H1 (cell line): ENCODE results near the gene ASCC1. TPM values are rescaled to one million over a fixed set of nuclear protein-coding genes. Genes with fewer than 3 reads are reported as not detected.

Experiments
- CTCF ChIA-PET: fragments of 300-600 bp; sonication (Branson Sonifier 250); formaldehyde crosslinking; loops from one replicate; lab custom pipeline; 2021; ENCODE audit not compliant: partially characterized antibody; lab: Charles Lee
- POLR2A ChIA-PET: fragments of 300-600 bp; sonication (Branson Sonifier 250); formaldehyde crosslinking; loops from one replicate; lab custom pipeline; 2021; ENCODE audit warnings: inconsistent platforms; ENCODE audit not compliant: partially characterized antibody; lab: Charles Lee
- DNase-seq, 2 experiments: peaks; one replicate each; pipeline versions ENCODE4 v3.0.0 to v3.0.0-alpha.2; 2010 to 2022; ENCODE audit warnings: low spot score in 2 of 2, low read depth in 1 of 2, mixed read lengths in 1 of 2
- FAIRE-seq: peaks from 2 replicates; lab custom pipeline; 2011; peaks lifted over from hg19 to GRCh38; lab: Jason Lieb, UNC
- H2AFZ ChIP-seq: 2 replicates; pipeline ENCODE4 v1.8.1; 2012; ENCODE audit warnings: low read length, inconsistent platforms
- H2AK5ac ChIP-seq: 2 replicates; pipeline ENCODE4 v1.6.1; 2013; ENCODE audit warnings: low read depth, low read length
- H2BK120ac ChIP-seq: replicated peaks from 2 replicates; pipeline ENCODE3; 2013; ENCODE audit warnings: low read depth, low read length, inconsistent platforms
- H2BK12ac ChIP-seq: 2 replicates; pipeline ENCODE4 v1.6.1; 2013; ENCODE audit warnings: low read depth, low read length
- H2BK15ac ChIP-seq: 2 replicates; pipeline ENCODE4 v1.6.1; 2013; ENCODE audit warnings: low read length
- H2BK20ac ChIP-seq: 2 replicates; pipeline ENCODE4 v1.6.1; 2013; ENCODE audit warnings: low read length
- H2BK5ac ChIP-seq: 2 replicates; pipeline ENCODE4 v1.6.1; 2013; ENCODE audit warnings: low read depth, low read length
- H3K14ac ChIP-seq: 2 replicates; pipeline ENCODE4 v1.6.1; 2013; ENCODE audit warnings: inconsistent platforms; ENCODE audit not compliant: insufficient read length
- H3K18ac ChIP-seq: 2 replicates; pipeline ENCODE4 v1.6.1; 2013; ENCODE audit warnings: low read length; ENCODE audit errors: extremely low read depth
- H3K23ac ChIP-seq: 2 replicates; pipeline ENCODE4 v1.6.1; 2013; ENCODE audit warnings: inconsistent platforms; ENCODE audit not compliant: insufficient read length
- H3K23me2 ChIP-seq: 2 replicates; pipeline ENCODE4 v1.6.1; 2013; ENCODE audit warnings: low read depth, low read length
- H3K27ac ChIP-seq: 2 replicates; pipeline ENCODE4 v1.6.1; 2011; ENCODE audit warnings: low read depth, low read length, inconsistent platforms
- H3K27me3 ChIP-seq, 4 experiments: replicated peaks in 1 of 4; 1 replicate in 1 of 4; 2 replicates in 3 of 4; pipeline versions ENCODE4 v1.6.1 to v1.8.1; 2011 to 2013; ENCODE audit warnings: low read length in 3 of 4, mild to moderate bottlenecking in 3 of 4, inconsistent platforms in 2 of 4, mixed read lengths in 2 of 4, moderate library complexity in 1 of 4; ENCODE audit not compliant: control insufficient read depth in 3 of 4, insufficient read depth in 3 of 4; ENCODE audit errors: extremely low read depth in 1 of 4
- H3K36me3 ChIP-seq, 4 experiments: 2 replicates each; pipeline versions ENCODE4 v1.6.1 to v1.8.1; 2011 to 2013; ENCODE audit warnings: mild to moderate bottlenecking in 4 of 4, low read length in 3 of 4, moderate library complexity in 2 of 4, control low read depth in 1 of 4, inconsistent platforms in 1 of 4; ENCODE audit not compliant: insufficient read depth in 4 of 4, control insufficient read depth in 2 of 4
- H3K4ac ChIP-seq: replicated peaks from 2 replicates; pipeline ENCODE3; 2013; ENCODE audit warnings: low read length, low read depth, mixed read lengths, inconsistent platforms; ENCODE audit not compliant: insufficient read length
- H3K4me1 ChIP-seq, 4 experiments: replicated peaks in 1 of 4; 1 replicate in 1 of 4; 2 replicates in 3 of 4; pipeline versions ENCODE4 v1.6.1 to v1.8.1; 2011 to 2013; ENCODE audit warnings: low read length in 3 of 4, inconsistent platforms in 2 of 4, mixed read lengths in 1 of 4; ENCODE audit not compliant: insufficient read depth in 4 of 4, control insufficient read depth in 3 of 4
- H3K4me2 ChIP-seq, 2 experiments: 2 replicates each; pipeline versions ENCODE4 v1.6.1 to v1.8.1; 2011 to 2013; ENCODE audit warnings: low read depth in 2 of 2, low read length in 2 of 2, control low read depth in 1 of 2, inconsistent platforms in 1 of 2, mild to moderate bottlenecking in 1 of 2; ENCODE audit not compliant: insufficient read depth in 1 of 2
- H3K4me3 ChIP-seq, 4 experiments: fragments of 200-600, 300-600 bp in 1 of 4; sonication (generic), shearing (Covaris generic), sonication (Bioruptor Twin) in 1 of 4; 2 replicates each; pipeline versions ENCODE4 v1.5.1 to v1.8.1; 2011 to 2016; ENCODE audit warnings: low read length in 4 of 4, low read depth in 3 of 4, control low read depth in 2 of 4, inconsistent platforms in 2 of 4, mild to moderate bottlenecking in 2 of 4, mixed read lengths in 1 of 4, moderate library complexity in 1 of 4; ENCODE audit not compliant: insufficient read depth in 2 of 4; ENCODE audit errors: extremely low read depth in 1 of 4
- H3K56ac ChIP-seq: replicated peaks from 2 replicates; pipeline ENCODE3; 2013; ENCODE audit warnings: low read depth, mild to moderate bottlenecking, mixed read lengths, low read length, inconsistent platforms; ENCODE audit not compliant: insufficient read length
- H3K79me1 ChIP-seq: 2 replicates; pipeline ENCODE4 v1.6.1; 2013; ENCODE audit warnings: low read depth, low read length, control low read depth
- H3K79me2 ChIP-seq, 2 experiments: 2 replicates each; pipeline versions ENCODE4 v1.6.1 to v1.8.1; 2012 to 2013; ENCODE audit warnings: low read length in 2 of 2, mild to moderate bottlenecking in 2 of 2, inconsistent platforms in 1 of 2; ENCODE audit not compliant: insufficient read depth in 2 of 2, control insufficient read depth in 1 of 2
- H3K9ac ChIP-seq, 4 experiments: replicated peaks in 1 of 4; 1 replicate in 1 of 4; 2 replicates in 3 of 4; pipeline versions ENCODE4 v1.6.1 to v1.8.1; 2011 to 2013; ENCODE audit warnings: low read depth in 3 of 4, low read length in 3 of 4, control low read depth in 2 of 4, mild to moderate bottlenecking in 2 of 4, moderate library complexity in 2 of 4, inconsistent platforms in 1 of 4; ENCODE audit errors: extremely low read depth in 1 of 4
- H3K9me3 ChIP-seq, 2 experiments: 2 replicates each; pipeline versions ENCODE4 v1.6.1 to v1.8.1; 2012 to 2013; ENCODE audit warnings: mild to moderate bottlenecking in 2 of 2, moderate library complexity in 2 of 2, control low read depth in 1 of 2, inconsistent platforms in 1 of 2, low read depth in 1 of 2, low read length in 1 of 2, mixed read lengths in 1 of 2; ENCODE audit not compliant: insufficient read depth in 2 of 2
- H4K20me1 ChIP-seq, 2 experiments: replicated peaks in 1 of 2; 2 replicates each; pipeline versions ENCODE3 to v1.8.1; 2011 to 2013; ENCODE audit warnings: inconsistent platforms in 2 of 2, low read length in 2 of 2, mild to moderate bottlenecking in 1 of 2; ENCODE audit not compliant: insufficient read depth in 2 of 2, control insufficient read depth in 1 of 2
- H4K5ac ChIP-seq: 2 replicates; pipeline ENCODE4 v1.6.1; 2013; ENCODE audit warnings: low read length, low read depth, mixed read lengths, inconsistent platforms; ENCODE audit not compliant: insufficient read length
- H4K8ac ChIP-seq: 2 replicates; pipeline ENCODE4 v1.8.0; 2013; ENCODE audit warnings: mild to moderate bottlenecking, moderate library complexity, low read length, inconsistent platforms; ENCODE audit not compliant: insufficient read depth; ENCODE audit errors: extremely low read depth
- H4K91ac ChIP-seq: replicated peaks from 2 replicates; pipeline ENCODE3; 2013; ENCODE audit warnings: low read length, mixed read lengths, inconsistent platforms; ENCODE audit not compliant: insufficient read length
- HDAC2 ChIP-seq, 2 experiments: fragments of 300-600 bp in 1 of 2; sonication (generic) in 1 of 2; IDR thresholded peaks; 2 replicates each; pipeline ENCODE4 v1.6.1; 2011 to 2012; ENCODE audit warnings: low read depth in 2 of 2, low read length in 2 of 2, mild to moderate bottlenecking in 2 of 2, moderate library complexity in 2 of 2, borderline replicate concordance in 1 of 2, inconsistent platforms in 1 of 2
- SIN3A ChIP-seq, 2 experiments: IDR thresholded peaks in 1 of 2; conservative IDR thresholded peaks in 1 of 2; 2 replicates each; pipeline ENCODE4 v1.6.1; 2011 to 2012; ENCODE audit warnings: low read length in 2 of 2, improper control_type of control experiment in 1 of 2, low read depth in 1 of 2, mild to moderate bottlenecking in 1 of 2
- SIX5 ChIP-seq: IDR thresholded peaks from 2 replicates; pipeline ENCODE4 v1.6.1; 2011; ENCODE audit warnings: mild to moderate bottlenecking, low read depth, low read length
- WGBS, 2 experiments: shearing (Covaris generic) in 1 of 2; methylation state at CpG; one replicate each; pipeline versions ENCODE4 v1.1.6 to v1.1.7; 2013 to 2015; ENCODE audit warnings: low lambda C conversion rate in 2 of 2, mixed read lengths in 2 of 2, inconsistent platforms in 1 of 2, low coverage in 1 of 2, missing lambda C conversion rate in 1 of 2; ENCODE audit not compliant: insufficient replicate concordance in 2 of 2, insufficient coverage in 1 of 2, insufficient read length in 1 of 2; ENCODE audit errors: extremely low coverage in 1 of 2, missing lambda C conversion rate in 1 of 2; 5-methylcytosine and 5-hydroxymethylcytosine counted together
- long read RNA-seq, 2 experiments: library from RNA in 1 of 2; library from capped mRNA in 1 of 2; stranded (forward); transcript quantifications; one replicate each; pipeline ENCODE4 v2.0.0, GENCODE V29; 2021; ENCODE audit warnings: inconsistent platforms in 1 of 2
- polyA minus RNA-seq, 3 experiments: library from RNA; depleted of rRNA, polyadenylated mRNA; stranded (reverse); fragments of >200 nt; gene quantifications; 1 replicate in 2 of 3; 2 replicates in 1 of 3; pipeline ENCODE4 v1.2.3, GENCODE V29; 2011
- polyA plus RNA-seq, 7 experiments: library from polyadenylated mRNA; depleted of rRNA in 3 of 7; stranded (reverse) in 5 of 7; unstranded in 2 of 7; fragments of >200 nt in 5 of 7; fragments of 200-250 nt in 2 of 7; gene quantifications; 1 replicate in 5 of 7; 2 replicates in 1 of 7; 4 replicates in 1 of 7; pipeline versions ENCODE4 v1.2.1 to v1.2.3, GENCODE V29; 2011 to 2013; ENCODE audit warnings: missing spikeins in 2 of 7, mixed read lengths in 2 of 7
- total RNA-seq: library from RNA; stranded (reverse); fragmentation: NEBNext Ultra II Directional; extraction: Animal tissue kit (Norgen Biotek cat#: 25700); gene quantifications from 2 replicates; pipeline ENCODE4 v1.2.1, GENCODE V29; 2021
- TF ChIP-seq, protein P1 (sequence below): IDR thresholded peaks from 2 replicates; pipeline ENCODE4 v1.6.1; 2011; ENCODE audit warnings: low read length, improper control_type of control experiment

The ASCC1 gene
- total RNA-seq: 30.2 and 35.8 TPM in 2 replicates
- polyA plus RNA-seq (2011; rRNA removed): 13.7 and 25.6 TPM in 2 replicates
- polyA plus RNA-seq (2011; cell fraction: cytosol; rRNA removed): 21.2 TPM
- 8.3 TPM for polyA plus RNA-seq (2011; cell fraction: nucleus; rRNA removed)
- polyA plus RNA-seq (2012, experiment 1 of 2): 27.9 to 42.2 TPM (median 30.6 TPM) in 4 replicates
- 4.2 TPM for polyA plus RNA-seq (2012, experiment 2 of 2)
- 31.2 TPM for polyA plus RNA-seq (2013, experiment 1 of 2)
- polyA plus RNA-seq (2013, experiment 2 of 2): 32.0 TPM
- polyA minus RNA-seq (2011; rRNA and poly(A)+ RNA removed): 28.0 and 35.9 TPM in 2 replicates
- polyA minus RNA-seq (2011; cell fraction: cytosol; rRNA and poly(A)+ RNA removed): 22.5 TPM
- polyA minus RNA-seq (2011; cell fraction: nucleus; rRNA and poly(A)+ RNA removed): 27.0 TPM
- long read RNA-seq, experiment 1, transcript ASCC1-202 (10 exons, 2,002 nt): major isoform, 5 of 37 reads
- long read RNA-seq, experiment 1, partial matches to known transcripts: 17 of 37 reads
- long read RNA-seq, experiment 1, other reads (novel, unspliced or antisense): 14 of 37 reads
- long read RNA-seq, experiment 2, transcript ASCC1-202 (10 exons, 2,002 nt): major isoform, 9 of 19 reads
- long read RNA-seq, experiment 2, partial matches to known transcripts: 1 of 19 reads
- long read RNA-seq, experiment 2, other reads (novel, unspliced or antisense): 8 of 19 reads

GRCh38 chr10:72215611-72216549 lies at the start of gene ASCC1, which contains the start of gene ANAPC16:
ASCC1 (minus strand) TSS chr10:72216276; CDS start chr10:72213298, 2,978 bp downstream.
ANAPC16 (plus strand) TSS chr10:72216012; CDS start chr10:72223915, 7,903 bp downstream.
- H4K8ac ChIP-seq: peak within 1 kb of the TSS; percentile 100; the same call in 1 of the 2 replicates
- peaks cover 2% of the 10 kb centered on the region; the same call in 1 of the 2 replicates for H3K23me2 ChIP-seq
- H2BK20ac ChIP-seq: no peak within 1 kb of the TSS
- peak within 1 kb of the TSS; percentile 83; the same call in 1 of the 2 replicates for H2AFZ ChIP-seq
- peak within 1 kb of the TSS; percentile 76 to 97 (median 96) for H3K9ac ChIP-seq
- peak within 1 kb of the TSS; percentile 76 to 85 (median 81) for H3K4me3 ChIP-seq
- H3K14ac ChIP-seq: no peak within 1 kb of the TSS
- peak within 1 kb of the TSS; percentile 96 for H3K4ac ChIP-seq
- H4K20me1 ChIP-seq: no peaks in the 10 kb centered on the region
- peaks cover 2 to 15% (median 7%) of the 10 kb centered on the region in 4 experiments; a peak in 5 of 8 replicates for H3K36me3 ChIP-seq
- no peak for FAIRE-seq
- peak within 1 kb of the TSS; percentile 97 for H4K91ac ChIP-seq
- H3K23ac ChIP-seq: no peak within 1 kb of the TSS
- peak within 1 kb of the TSS; percentile 82 to 83 for H3K4me2 ChIP-seq
- peak within 1 kb of the TSS; percentile 99 for H4K5ac ChIP-seq
- no peaks in the 10 kb centered on the region for H3K27me3 ChIP-seq
- H2BK12ac ChIP-seq: peak within 1 kb of the TSS; percentile 77
- H2AK5ac ChIP-seq: no peak within 1 kb of the TSS
- H3K9me3 ChIP-seq: no peaks in the 10 kb centered on the region
- peaks cover 6 to 42% of the 10 kb centered on the region in 2 experiments for H3K79me2 ChIP-seq
- CTCF ChIA-PET: interaction anchor here (0.8 to 2.1 kb wide), 5 partner anchors 8 to 443 kb away, joined by 3 to 6 read pairs (median 4); partner anchors contain the start of gene VSIR
- peak within 1 kb of the TSS; percentile 98 for H2BK5ac ChIP-seq
- H3K79me1 ChIP-seq: peaks cover 3% of the 10 kb centered on the region; the same call in 1 of the 2 replicates
- peak; percentile 75 to 98 for DNase-seq
- peaks cover 0 to 7% (median 3%) of the 10 kb centered on the region in 4 experiments; a peak in 3 of 7 replicates for H3K4me1 ChIP-seq
- peak within 1 kb of the TSS; percentile 96 for H3K18ac ChIP-seq
- POLR2A ChIA-PET: interaction anchor here (0.8 to 3.2 kb wide), 23 partner anchors 9 to 156 kb away, joined by 3 to 40 read pairs (median 3); partner anchors contain the start of genes DDIT4 and DNAJB12
- H3K27ac ChIP-seq: peak within 1 kb of the TSS; percentile 98
- WGBS, 2 experiments: 4% methylated on average over 51 of the region's 64 CpGs; no CpG with 5 or more reads in 1 of the 2 experiments
- H2BK15ac ChIP-seq: no peak within 1 kb of the TSS
- H3K56ac ChIP-seq: peak within 1 kb of the TSS; percentile 95
- no peak within 1 kb of the TSS for H2BK120ac ChIP-seq
- TF ChIP-seq SIN3A (conservative IDR thresholded peaks at IDR 0.05 in 1 of 2, IDR thresholded peaks at IDR 0.05 in 1 of 2; ENCODE audit: low read depth in 1 of 2, low read length in 2 of 2) (peak in 1 of 2 experiments; percentile 76; a peak in 3 of 4 replicates), SIX5 (no peak), HDAC2 (IDR thresholded peaks at IDR 0.05; ENCODE audit: borderline replicate concordance in 1 of 2, low read depth in 2 of 2, low read length in 2 of 2) (peak in 1 of 2 experiments; percentile 32; a peak in 1 of 4 replicates)
- TF ChIP-seq, protein P1, sequence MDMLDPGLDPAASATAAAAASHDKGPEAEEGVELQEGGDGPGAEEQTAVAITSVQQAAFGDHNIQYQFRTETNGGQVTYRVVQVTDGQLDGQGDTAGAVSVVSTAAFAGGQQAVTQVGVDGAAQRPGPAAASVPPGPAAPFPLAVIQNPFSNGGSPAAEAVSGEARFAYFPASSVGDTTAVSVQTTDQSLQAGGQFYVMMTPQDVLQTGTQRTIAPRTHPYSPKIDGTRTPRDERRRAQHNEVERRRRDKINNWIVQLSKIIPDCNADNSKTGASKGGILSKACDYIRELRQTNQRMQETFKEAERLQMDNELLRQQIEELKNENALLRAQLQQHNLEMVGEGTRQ: no peak
